Measurements from ENCODE around the gene HTR3A.

Gene HTR3A

GRCh38 chr11:113991170-113991569 lies 16.3 kb downstream of the HTR3A start:
- H3K79me2 ChIP-seq (ENCODE audit: low read length) = no peaks in the 10 kb centered on the region
- H3K9me3 ChIP-seq (replicated peaks; ENCODE audit: insufficient read depth, low read length) = no peaks in the 10 kb centered on the region
- H3K4me1 ChIP-seq (ENCODE audit: low read length) = no peaks in the 10 kb centered on the region
- H3K27ac ChIP-seq (ENCODE audit: low read length) = no peak overlapping the region
- H3K9ac ChIP-seq (ENCODE audit: low read length) = no peak overlapping the region
- H3K27me3 ChIP-seq (replicated peaks; ENCODE audit: insufficient read depth, low read length) = no peaks in the 10 kb centered on the region
- no peak overlapping the region for H3K4me2 ChIP-seq (ENCODE audit: low read depth, low read length)
- peak; percentile 36 for DNase-seq
- H3K4me3 ChIP-seq (ENCODE audit: low read length) = no peak overlapping the region
- TF ChIP-seq EZH2phosphoT487 (IDR thresholded peaks at IDR 0.05; ENCODE audit: low read length) (no peak), EZH2 (optimal IDR thresholded peaks at IDR 0.05; ENCODE audit: low read depth, low read length) (no peak), CTCF (IDR thresholded peaks at IDR 0.05; ENCODE audit: low read length) (no peak)
- no peak overlapping the region for H2AFZ ChIP-seq (ENCODE audit: low read length)
- no peaks in the 10 kb centered on the region for H4K20me1 ChIP-seq (ENCODE audit: insufficient read depth, low read length)
- no peaks in the 10 kb centered on the region for H3K36me3 ChIP-seq (replicated peaks; ENCODE audit: insufficient read depth, low read length)
- H3K9me2 ChIP-seq (replicated peaks; ENCODE audit: insufficient read depth, low read length) = no peaks in the 10 kb centered on the region
- no peaks in the 10 kb centered on the region for H3F3A ChIP-seq (ENCODE audit: insufficient read depth, low read length)

- Histone ChIP-seq H4K20me1 (ENCODE audit: insufficient read depth, low read length) (no peaks in the 10 kb centered on the region), H2AFZ (ENCODE audit: low read length) (no peak overlapping the region), H3K27me3 (replicated peaks; ENCODE audit: insufficient read depth, low read length) (no peaks in the 10 kb centered on the region), H3K4me3 (ENCODE audit: low read length) (no peak overlapping the region), H3K79me2 (ENCODE audit: low read length) (no peaks in the 10 kb centered on the region), H3K9ac (ENCODE audit: low read length) (no peak overlapping the region), H3K4me1 (ENCODE audit: low read length) (no peaks in the 10 kb centered on the region), H3K9me2 (replicated peaks; ENCODE audit: insufficient read depth, low read length) (no peaks in the 10 kb centered on the region), H3K4me2 (ENCODE audit: low read depth, low read length) (no peak overlapping the region), H3K36me3 (replicated peaks; ENCODE audit: insufficient read depth, low read length) (no peaks in the 10 kb centered on the region), H3K27ac (ENCODE audit: low read length) (no peak overlapping the region), H3F3A (ENCODE audit: insufficient read depth, low read length) (no peaks in the 10 kb centered on the region), H3K9me3 (replicated peaks; ENCODE audit: insufficient read depth, low read length) (no peaks in the 10 kb centered on the region)
- DNase-seq = no peak
- TF ChIP-seq CTCF (IDR thresholded peaks at IDR 0.05; ENCODE audit: low read length) = no peak
- no peak for TF ChIP-seq EZH2 (optimal IDR thresholded peaks at IDR 0.05; ENCODE audit: low read depth, low read length)
- TF ChIP-seq EZH2phosphoT487 (IDR thresholded peaks at IDR 0.05; ENCODE audit: low read length) = no peak
Measured at GRCh38 chr11:113991718-113992458, 17.0 kb downstream of the HTR3A start.

GRCh38 chr11:113992459-113993110 lies 17.7 kb downstream of the HTR3A start:
- TF ChIP-seq EZH2phosphoT487 (IDR thresholded peaks at IDR 0.05; ENCODE audit: low read length) (no peak), CTCF (IDR thresholded peaks at IDR 0.05; ENCODE audit: low read length) (no peak), EZH2 (optimal IDR thresholded peaks at IDR 0.05; ENCODE audit: low read depth, low read length) (no peak)
- H3K9ac ChIP-seq (ENCODE audit: low read length) = no peak overlapping the region
- no peaks in the 10 kb centered on the region for H4K20me1 ChIP-seq (ENCODE audit: insufficient read depth, low read length)

More at GRCh38 chr11:113992459-113993110, 17.7 kb downstream of the HTR3A start:
- Histone ChIP-seq H3K36me3 (replicated peaks; ENCODE audit: insufficient read depth, low read length) (no peaks in the 10 kb centered on the region), H3K4me1 (ENCODE audit: low read length) (no peaks in the 10 kb centered on the region), H3K27me3 (replicated peaks; ENCODE audit: insufficient read depth, low read length) (no peaks in the 10 kb centered on the region), H2AFZ (ENCODE audit: low read length) (no peak overlapping the region), H3F3A (ENCODE audit: insufficient read depth, low read length) (no peaks in the 10 kb centered on the region), H3K4me3 (ENCODE audit: low read length) (no peak overlapping the region), H3K9me2 (replicated peaks; ENCODE audit: insufficient read depth, low read length) (no peaks in the 10 kb centered on the region), H3K9me3 (replicated peaks; ENCODE audit: insufficient read depth, low read length) (no peaks in the 10 kb centered on the region), H3K27ac (ENCODE audit: low read length) (no peak overlapping the region), H3K79me2 (ENCODE audit: low read length) (no peaks in the 10 kb centered on the region), H3K4me2 (ENCODE audit: low read depth, low read length) (no peak overlapping the region)
- DNase-seq = no peak

All from MM.1S (cell line).